GM19099 (cell line): Measurements from ENCODE around the gene STRA6.

Experiments
- POLR2A ChIP-seq: IDR thresholded peaks from 3 replicates; pipeline ENCODE4 v1.6.1; 2011; ENCODE audit warnings: low read depth; ENCODE audit not compliant: insufficient read length; ENCODE audit errors: extremely low read depth

STRA6 gene

GRCh38 chr15:74171965-74172541, 30.5 kb downstream of the STRA6 start:
- TF ChIP-seq POLR2A = no peak

DNA sequence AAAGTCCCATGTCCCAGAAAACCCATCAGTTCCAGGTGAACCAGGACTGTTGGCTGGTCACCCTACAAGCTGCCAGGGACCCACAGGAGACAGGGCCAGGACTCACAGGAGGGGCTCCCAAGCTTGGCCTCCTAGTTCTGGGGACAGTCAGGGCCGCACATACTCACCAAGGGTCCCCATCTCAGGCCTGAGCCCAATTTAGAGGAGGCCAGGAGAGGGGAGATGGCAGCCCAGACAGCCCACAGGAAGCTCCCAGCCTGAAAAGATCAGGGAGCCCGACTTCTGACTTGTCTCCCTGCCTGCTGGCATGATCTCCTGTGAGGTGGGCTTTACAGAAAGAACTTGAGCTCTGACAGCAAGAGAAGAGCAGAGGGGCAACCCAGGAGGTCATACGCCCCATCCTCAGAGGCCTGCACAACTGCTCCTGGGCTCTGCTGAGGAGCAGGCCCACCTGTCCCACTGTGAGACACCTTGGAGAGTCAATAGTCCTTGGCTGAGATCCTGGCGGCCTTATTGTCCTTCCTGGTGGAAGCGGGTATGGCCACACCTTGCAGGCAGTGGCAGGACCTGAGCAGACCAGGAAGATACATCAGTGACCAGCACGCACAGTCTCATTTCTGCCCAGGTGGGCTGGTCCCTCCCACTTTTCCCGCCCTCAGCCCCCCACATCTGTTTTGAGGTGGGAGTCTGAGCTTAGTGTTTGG, 31.6 kb downstream of the STRA6 start:
- no peak for TF ChIP-seq POLR2A

GRCh38 chr15:74170071-74170844, 32.3 kb downstream of the STRA6 start:
- no peak for TF ChIP-seq POLR2A

- TF ChIP-seq POLR2A = no peak
Measured at GRCh38 chr15:74168711-74169126, 33.9 kb downstream of the STRA6 start.

DNA sequence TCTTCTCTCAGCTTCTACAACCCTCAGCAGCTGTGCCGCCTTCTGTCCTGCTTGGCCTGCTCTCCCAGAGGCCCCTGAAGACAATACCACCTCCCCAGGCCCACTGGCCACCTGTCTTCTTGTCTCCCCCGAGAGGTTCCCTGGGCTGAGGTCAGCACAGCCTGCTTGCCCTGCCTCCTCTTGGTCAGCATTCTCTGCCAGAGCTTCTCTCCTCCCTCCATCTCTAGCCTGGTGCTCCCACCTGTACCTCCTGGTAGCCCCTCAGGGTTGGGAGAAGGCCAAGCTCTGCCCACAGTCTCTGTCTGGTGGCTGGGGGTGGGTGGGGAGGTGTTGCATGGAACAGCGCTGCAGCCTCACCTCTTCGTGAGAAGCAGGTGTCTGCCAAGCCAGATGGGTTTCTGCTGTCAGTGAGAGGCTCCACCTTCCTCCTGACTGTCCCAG, 34.7 kb downstream of the STRA6 start:
- no peak for TF ChIP-seq POLR2A

DNA sequence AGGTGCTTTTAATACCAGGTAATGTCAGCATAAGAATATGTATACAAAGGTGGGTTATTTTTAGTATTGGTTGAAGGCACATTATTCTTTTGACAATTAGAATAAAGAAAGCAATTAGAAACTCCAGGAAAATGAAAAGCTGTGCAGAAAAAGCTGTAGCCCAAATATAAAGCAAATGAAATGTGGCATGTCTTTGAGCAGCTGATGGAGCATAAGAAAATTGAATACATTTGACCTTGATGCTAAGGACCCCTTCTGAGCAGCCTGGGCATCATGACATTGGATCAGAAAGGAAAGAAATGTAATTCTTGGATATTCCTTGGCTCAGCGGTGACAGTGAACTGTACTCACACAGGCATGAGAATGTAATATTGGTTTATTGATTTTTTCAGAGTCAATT, 37.1 kb downstream of the STRA6 start:
- no peak for TF ChIP-seq POLR2A

GRCh38 chr15:74159773-74160172, 42.8 kb downstream of the STRA6 start:
- no peak for TF ChIP-seq POLR2A

GRCh38 chr15:74158855-74159650, 43.5 kb downstream of the STRA6 start:
- no peak for TF ChIP-seq POLR2A

DNA sequence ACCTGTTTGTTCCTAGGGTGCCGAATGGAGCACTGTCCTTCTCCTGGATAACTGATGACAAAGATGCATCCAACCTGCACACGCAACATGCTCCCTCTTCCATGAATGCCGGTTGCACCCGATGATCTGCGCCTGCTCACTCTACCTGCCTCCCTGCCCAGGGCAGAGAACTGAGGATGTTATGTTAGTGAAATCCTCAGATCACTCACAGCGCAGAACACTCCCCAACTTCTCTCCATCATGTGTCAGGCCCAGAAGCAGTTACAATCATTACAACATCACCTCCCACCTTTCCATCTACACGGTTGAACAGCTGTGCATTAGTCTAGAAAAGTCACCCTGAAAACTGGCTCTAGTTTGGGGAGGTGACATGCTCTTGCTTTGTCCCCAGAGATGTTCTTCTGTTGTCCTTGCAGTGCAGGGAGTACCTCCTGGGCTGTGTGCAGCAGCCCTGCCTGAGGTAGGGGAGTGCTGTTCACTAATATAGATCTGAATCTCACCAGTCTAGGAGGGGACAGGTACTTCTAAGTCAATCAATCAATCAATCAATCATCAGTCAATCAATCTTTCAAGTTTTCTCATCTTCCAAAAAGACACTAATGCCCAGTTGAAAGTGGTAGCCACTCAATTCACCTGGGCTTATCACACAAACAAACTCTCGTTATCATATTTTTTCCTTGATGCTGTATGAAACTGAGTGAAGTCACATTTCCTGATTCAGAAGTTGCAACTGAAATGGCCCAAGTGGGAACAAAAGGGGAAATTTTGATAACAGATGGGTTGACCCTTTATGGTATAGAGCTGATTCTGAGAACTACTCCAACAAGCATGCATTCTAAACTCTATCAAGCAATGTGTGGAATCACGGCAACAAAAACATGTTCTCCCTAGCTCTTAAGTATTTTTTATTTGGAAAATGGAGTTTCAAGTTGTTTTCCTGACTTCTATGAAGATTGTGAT, 44.4 kb downstream of the STRA6 start:
- TF ChIP-seq POLR2A = no peak

DNA sequence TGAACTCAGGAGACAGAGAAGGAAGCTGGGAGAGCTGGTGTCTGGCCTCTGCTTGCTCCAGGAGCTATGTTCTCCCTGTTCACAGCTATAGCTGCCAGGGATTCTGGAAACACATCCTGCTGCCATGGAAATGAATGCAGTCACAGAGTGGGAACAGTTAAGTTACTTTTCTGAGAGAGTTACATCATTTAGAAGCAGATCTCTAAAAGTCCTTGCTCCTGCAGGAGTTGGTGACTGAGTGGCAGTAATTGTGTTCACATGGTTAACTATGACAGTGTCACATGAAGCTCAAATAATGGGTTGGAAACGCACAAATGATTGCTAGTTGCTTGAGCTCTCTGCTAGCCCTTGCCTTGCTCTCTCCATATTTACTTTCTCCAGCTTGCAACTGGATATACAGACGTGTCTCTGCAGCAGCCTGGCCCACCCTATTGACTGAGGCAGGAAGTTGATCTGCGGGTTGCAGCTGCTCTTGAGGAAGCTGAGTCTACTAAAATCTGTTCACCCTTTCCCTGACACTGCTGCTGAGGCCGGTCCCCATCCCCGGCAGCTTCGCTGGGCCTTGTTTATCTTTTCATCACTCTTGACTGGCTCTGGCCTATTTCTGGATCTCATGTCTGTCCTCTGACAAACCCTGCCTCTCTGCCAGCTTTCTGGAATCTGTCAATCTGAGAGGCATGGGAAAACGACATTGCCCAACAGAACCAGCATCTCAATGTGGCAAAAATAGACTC, 45.7 kb downstream of the STRA6 start:
- TF ChIP-seq POLR2A = no peak

DNA sequence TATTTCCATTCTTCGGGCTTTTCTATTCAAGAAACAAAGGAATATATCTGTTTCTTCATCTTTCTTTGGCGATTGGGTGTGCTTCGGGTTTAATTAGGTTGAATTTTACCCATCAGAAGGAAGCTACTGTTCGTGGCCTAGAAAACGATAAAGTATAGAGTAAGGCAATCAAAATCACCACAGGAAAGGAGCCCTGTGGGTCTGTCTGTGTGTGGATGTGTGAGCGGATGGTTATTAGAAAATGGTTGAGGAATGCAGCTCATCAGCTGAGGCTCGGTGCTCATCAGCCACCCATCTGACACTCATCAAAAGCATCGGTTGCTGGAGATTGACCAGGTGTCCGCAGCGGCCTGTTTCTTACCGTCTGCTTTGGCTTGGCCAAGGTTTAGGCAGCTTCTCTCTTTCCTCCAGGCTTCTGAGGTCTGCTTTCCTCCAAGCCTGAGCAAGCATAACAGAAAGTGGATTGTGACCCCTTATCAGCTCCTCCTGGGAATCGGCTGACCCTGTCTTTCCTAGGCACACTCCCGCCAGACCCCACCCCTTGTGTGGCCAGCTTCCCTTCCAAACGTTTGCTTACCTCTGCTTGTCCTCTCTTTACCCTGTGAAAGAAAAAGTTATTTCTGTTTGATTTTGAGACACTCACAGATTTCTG, 46.7 kb downstream of the STRA6 start:
- no peak for TF ChIP-seq POLR2A

DNA sequence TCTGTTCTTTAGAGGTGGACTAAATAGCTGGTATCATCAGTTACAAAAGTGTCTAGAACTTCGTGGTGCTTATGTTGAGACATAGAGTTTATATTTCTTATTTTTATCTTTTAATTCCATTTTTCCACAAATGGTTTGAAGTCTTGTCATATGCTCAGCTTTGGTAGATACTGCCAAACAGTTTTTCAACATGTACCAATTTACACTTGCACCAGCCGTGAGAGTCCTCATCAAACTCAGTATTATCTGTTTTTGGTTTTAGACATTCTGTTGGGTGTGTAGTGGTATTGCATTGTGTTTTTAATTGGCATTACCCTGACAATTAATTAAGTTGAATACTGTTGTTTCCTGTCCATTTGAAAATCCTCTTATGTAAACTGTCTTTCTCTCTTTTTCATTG, 55.5 kb downstream of the STRA6 start:
- TF ChIP-seq POLR2A = no peak

- TF ChIP-seq POLR2A = no peak
Measured at GRCh38 chr15:74146277-74146800, 56.2 kb downstream of the STRA6 start.

GRCh38 chr15:74144153-74144775, 58.3 kb downstream of the STRA6 start:
- TF ChIP-seq POLR2A = no peak
